MCF 10A (cell line): ENCODE results near the gene CYB561D1. TPM values are rescaled to one million over a fixed set of nuclear protein-coding genes. Genes with fewer than 3 reads are reported as not detected.

Source experiments
- BruUV-seq: library from RNA; stranded (reverse); fragments of 400-500 nt; replicated peaks from 2 replicates; lab custom pipeline; 2021; lab: Mats Ljungman, UMichigan
- CTCF ChIA-PET: fragments of 300-600 bp; sonication (Branson Sonifier 250); formaldehyde crosslinking; extraction: SDS; loops from one replicate; lab custom pipeline; 2021; ENCODE audit warnings: antibody characterized with exemption, inconsistent platforms; lab: Yijun Ruan, JAX
- POLR2A ChIA-PET: fragments of 300-600, 350-650 bp; sonication (Branson Sonifier 250); formaldehyde crosslinking; extraction: SDS; loops from one replicate; lab custom pipeline; 2020; ENCODE audit warnings: antibody characterized with exemption, inconsistent platforms; lab: Yijun Ruan, JAX
- DNase-seq: peaks from one replicate; pipeline ENCODE4 v3.0.0-alpha.2; 2018; ENCODE audit not compliant: unreplicated experiment
- H3K27ac Mint-ChIP-seq: one replicate; pipeline ENCODE4 v1.8.0; 2022; ENCODE audit warnings: mild to moderate bottlenecking, low read depth, mixed read lengths; ENCODE audit not compliant: unreplicated experiment
- H3K27me3 Mint-ChIP-seq: one replicate; pipeline ENCODE4 v1.8.0; 2022; ENCODE audit warnings: mixed read lengths; ENCODE audit not compliant: insufficient read depth, unreplicated experiment
- H3K36me3 Mint-ChIP-seq: one replicate; pipeline ENCODE4 v1.8.0; 2022; ENCODE audit warnings: mild to moderate bottlenecking, moderate library complexity, mixed read lengths; ENCODE audit not compliant: insufficient read depth, unreplicated experiment
- H3K4me1 Mint-ChIP-seq: one replicate; pipeline ENCODE4 v1.8.0; 2022; ENCODE audit warnings: mixed read lengths; ENCODE audit not compliant: insufficient read depth, unreplicated experiment
- H3K4me3 Mint-ChIP-seq: one replicate; pipeline ENCODE4 v1.8.0; 2022; ENCODE audit warnings: mild to moderate bottlenecking, moderate library complexity, mixed read lengths; ENCODE audit not compliant: unreplicated experiment
- H3K9me3 Mint-ChIP-seq: one replicate; pipeline ENCODE4 v1.8.0; 2022; ENCODE audit warnings: mixed read lengths; ENCODE audit not compliant: unreplicated experiment
- intact Hi-C: fragments of 100-400 bp; cut with micrococcal nuclease; formaldehyde crosslinking; loops from 2 replicates; pipeline ENCODE4 v1.14.1; 2022
- total RNA-seq: library from RNA; stranded (reverse); gene quantifications from 2 replicates; pipeline ENCODE4 v1.2.3, GENCODE V29; 2022
- TF ChIP-seq, protein P1 (sequence below): fragments of 200-600 bp; IDR thresholded peaks from one replicate; pipeline ENCODE4 v1.8.0; 2022; ENCODE audit warnings: antibody characterized with exemption, mild to moderate bottlenecking; ENCODE audit not compliant: unreplicated experiment

The CYB561D1 gene
- total RNA-seq, 1 experiment from 2014 or later: 6.9 TPM

DNA sequence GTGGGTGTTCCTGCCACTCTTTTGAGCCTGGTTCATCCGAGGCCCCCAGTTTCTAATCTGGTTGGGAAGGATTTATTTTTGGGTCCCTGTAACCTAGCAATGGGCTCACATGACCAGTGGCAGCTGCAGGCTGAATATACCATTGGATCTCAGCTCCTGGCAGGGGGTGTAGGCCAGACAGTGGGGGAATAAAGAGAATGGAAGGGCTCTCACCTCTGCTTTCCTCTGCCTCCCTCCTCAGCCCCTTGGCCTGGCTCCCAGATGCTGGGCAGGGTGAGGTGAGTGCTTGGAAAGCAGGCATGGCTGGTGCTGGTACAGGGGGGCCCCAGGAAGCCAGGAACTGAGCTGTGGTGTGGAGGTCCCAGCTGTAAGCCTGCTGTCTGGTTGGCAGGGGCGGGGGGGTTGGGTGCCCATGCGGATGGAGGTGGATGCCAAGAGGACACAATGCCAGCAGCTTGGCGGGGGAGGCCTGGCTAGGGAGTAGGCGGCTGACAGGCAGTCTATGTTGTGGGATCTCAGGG lies 42.1 kb downstream of the CYB561D1 start:
- CTCF ChIA-PET: interaction anchor here (0.6 to 26.1 kb wide), 6 partner anchors 9 to 448 kb away, joined by 3 to 1071 read pairs (median 4); partner anchors contain the start of genes AHCYL1, AMIGO1, ATXN7L2 and CYB561D1
- POLR2A ChIA-PET: no interaction called here
- TF ChIP-seq, protein P1, sequence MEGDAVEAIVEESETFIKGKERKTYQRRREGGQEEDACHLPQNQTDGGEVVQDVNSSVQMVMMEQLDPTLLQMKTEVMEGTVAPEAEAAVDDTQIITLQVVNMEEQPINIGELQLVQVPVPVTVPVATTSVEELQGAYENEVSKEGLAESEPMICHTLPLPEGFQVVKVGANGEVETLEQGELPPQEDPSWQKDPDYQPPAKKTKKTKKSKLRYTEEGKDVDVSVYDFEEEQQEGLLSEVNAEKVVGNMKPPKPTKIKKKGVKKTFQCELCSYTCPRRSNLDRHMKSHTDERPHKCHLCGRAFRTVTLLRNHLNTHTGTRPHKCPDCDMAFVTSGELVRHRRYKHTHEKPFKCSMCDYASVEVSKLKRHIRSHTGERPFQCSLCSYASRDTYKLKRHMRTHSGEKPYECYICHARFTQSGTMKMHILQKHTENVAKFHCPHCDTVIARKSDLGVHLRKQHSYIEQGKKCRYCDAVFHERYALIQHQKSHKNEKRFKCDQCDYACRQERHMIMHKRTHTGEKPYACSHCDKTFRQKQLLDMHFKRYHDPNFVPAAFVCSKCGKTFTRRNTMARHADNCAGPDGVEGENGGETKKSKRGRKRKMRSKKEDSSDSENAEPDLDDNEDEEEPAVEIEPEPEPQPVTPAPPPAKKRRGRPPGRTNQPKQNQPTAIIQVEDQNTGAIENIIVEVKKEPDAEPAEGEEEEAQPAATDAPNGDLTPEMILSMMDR: no peak
- no peak overlapping the region for H3K27ac Mint-ChIP-seq
- DNase-seq: no peak
- no peaks in the 10 kb centered on the region for H3K4me1 Mint-ChIP-seq
- intact Hi-C loops: loop anchor here (10.0 kb wide), 1 partner anchor 341 kb away; no protein-coding TSS in a partner anchor
- H3K9me3 Mint-ChIP-seq: no peaks in the 10 kb centered on the region
- no peaks in the 10 kb centered on the region for H3K36me3 Mint-ChIP-seq
- BruUV-seq: no TSS peak
- no peak overlapping the region for H3K4me3 Mint-ChIP-seq
- no peaks in the 10 kb centered on the region for H3K27me3 Mint-ChIP-seq

DNA sequence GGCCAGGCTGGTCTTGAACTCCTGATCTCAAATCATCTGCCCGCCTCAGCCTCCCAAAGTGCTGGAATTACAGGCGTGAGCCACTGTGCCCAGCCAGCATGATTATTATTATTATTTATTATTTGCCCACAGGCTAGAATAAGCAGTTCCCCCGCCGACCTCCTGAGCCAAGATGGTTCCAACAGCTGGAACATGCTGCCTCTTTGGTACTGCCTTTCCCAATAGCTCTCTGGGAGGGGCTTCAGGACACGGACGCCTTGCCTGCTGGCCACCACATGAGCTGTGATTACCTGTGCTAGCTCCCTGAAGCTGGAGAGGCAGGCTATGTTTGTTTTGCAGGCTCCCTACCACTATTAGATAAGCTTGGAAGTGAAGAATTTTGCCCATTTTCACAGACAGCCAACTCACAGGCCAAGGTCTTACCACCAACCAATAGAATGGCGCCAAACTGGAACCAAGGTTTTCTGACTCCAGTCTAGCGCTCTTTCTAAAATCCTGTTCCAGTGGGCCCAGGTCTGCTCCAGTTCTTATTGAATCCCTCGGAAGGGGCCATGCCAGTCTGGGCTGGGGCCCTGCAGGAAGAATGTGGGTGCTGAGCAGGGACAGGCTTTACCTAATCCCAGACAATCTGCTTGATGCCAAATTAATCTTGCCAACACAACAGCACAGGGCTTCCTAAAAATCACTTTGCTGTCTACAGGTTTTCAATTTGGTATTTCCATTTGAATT lies 43.7 kb downstream of the CYB561D1 start:
- Mint-ChIP-seq H3K4me1 (no peaks in the 10 kb centered on the region), H3K4me3 (no peak overlapping the region), H3K27me3 (no peaks in the 10 kb centered on the region), H3K9me3 (no peaks in the 10 kb centered on the region), H3K27ac (no peak overlapping the region), H3K36me3 (no peaks in the 10 kb centered on the region)
- ChIA-PET POLR2A (interaction anchor here (0.7 kb wide), 1 partner anchor 53 kb away, joined by 5 read pairs; no protein-coding TSS in a partner anchor), CTCF (interaction anchor here (0.6 to 26.1 kb wide), 4 partner anchors 9 to 447 kb away, joined by 3 to 1071 read pairs (median 8); partner anchors contain the start of genes AHCYL1, AMIGO1, ATXN7L2 and CYB561D1)
- TF ChIP-seq, protein P1: no peak
- no peak for DNase-seq
- intact Hi-C loops: loop anchor here (10.0 kb wide), 1 partner anchor 343 kb away; no protein-coding TSS in a partner anchor
- BruUV-seq: no TSS peak

DNA sequence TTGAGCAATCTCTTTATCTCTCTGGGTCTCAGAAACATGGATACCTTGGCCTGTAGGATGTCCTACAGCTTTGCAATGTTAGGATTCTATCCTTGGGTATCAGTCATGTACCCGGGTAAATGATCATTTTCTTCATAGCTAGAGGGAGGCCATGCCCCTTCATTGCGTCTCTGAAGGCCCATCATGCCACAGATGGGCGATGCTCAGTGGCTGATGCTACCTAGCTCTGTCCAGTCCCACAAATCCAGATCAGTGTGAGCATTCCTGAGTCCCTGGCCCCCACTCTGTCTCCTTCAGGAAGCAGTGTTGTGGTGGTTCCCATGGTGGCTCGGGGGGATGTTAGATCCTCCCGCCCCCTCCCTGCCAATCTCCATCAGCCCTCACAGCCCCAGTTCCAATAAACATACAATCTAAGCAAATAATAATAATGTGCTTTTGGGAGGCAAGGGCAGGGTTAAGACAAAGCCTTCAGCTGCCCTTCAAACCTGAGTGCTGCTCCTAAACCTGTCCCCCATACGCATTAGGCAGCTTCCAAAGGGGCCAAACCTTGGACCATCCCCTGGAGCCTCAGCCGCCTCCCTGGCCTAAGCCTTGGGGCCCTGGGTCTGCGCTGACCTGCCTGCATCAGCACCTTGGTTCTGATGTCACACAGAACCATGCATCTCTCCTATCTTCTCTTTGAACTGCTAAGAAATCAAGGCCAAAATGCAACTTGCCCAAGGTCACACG lies 45.1 kb downstream of the CYB561D1 start:
- Mint-ChIP-seq H3K9me3 (no peaks in the 10 kb centered on the region), H3K36me3 (no peaks in the 10 kb centered on the region), H3K4me3 (no peak overlapping the region), H3K27ac (no peak overlapping the region), H3K4me1 (no peaks in the 10 kb centered on the region), H3K27me3 (no peaks in the 10 kb centered on the region)
- no TSS peak for BruUV-seq
- ChIA-PET CTCF (interaction anchor here (0.6 to 26.1 kb wide), 7 partner anchors 38 to 445 kb away, joined by 3 to 1071 read pairs (median 4); partner anchors contain the start of genes AHCYL1, AMIGO1, ATXN7L2 and CYB561D1), POLR2A (interaction anchor here (0.6 kb wide), 1 partner anchor 13 kb away, joined by 4 read pairs; no protein-coding TSS in a partner anchor)
- TF ChIP-seq, protein P1: no peak
- DNase-seq: no peak
- intact Hi-C loops: loop anchor here (10.0 kb wide), 1 partner anchor 344 kb away; no protein-coding TSS in a partner anchor
